NK-92 (cell line): Measurements from ENCODE around the gene ITGA3.

Experiments
- DNase-seq: peaks from one replicate; lab custom pipeline; 2025; ENCODE audit not compliant: unreplicated experiment; lab: John Stamatoyannopoulos, UW

Gene ITGA3

DNA sequence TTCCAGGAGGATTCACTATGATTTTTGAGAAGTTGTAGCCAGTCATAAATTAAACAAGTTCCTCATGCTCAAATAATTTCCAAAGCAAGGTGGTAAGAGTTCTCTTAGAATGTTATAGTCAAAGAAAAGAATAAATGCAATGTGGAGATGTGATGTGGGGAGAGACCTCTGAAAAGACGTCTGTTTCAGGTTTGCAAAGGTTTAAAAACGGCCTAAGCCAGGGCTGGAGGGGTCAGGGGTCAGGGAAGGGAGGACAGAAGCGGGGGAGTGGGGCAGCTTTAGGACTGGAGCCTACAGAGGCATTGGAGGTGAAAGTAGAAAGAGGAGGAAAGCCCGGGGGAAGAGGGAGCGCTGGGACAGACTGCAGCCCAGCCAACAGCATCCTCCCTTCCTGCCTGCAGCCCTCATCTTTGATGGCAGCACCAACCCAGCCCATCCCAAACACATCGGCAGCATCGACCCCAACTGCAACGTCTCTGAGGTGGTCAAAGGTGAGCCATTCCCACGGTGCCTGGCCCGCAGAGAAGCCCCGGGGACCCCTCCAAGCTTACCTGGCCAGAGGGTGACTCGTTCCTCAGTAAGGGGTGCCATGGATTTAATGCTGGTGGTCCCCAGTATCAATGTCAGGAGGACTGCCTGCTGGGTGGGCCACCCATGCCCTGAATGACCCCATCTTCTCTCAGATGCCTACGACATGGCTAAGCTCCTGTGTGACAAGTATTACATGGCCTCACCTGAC is 50.7 kb downstream of the ITGA3 start:
- no peak for DNase-seq

DNA sequence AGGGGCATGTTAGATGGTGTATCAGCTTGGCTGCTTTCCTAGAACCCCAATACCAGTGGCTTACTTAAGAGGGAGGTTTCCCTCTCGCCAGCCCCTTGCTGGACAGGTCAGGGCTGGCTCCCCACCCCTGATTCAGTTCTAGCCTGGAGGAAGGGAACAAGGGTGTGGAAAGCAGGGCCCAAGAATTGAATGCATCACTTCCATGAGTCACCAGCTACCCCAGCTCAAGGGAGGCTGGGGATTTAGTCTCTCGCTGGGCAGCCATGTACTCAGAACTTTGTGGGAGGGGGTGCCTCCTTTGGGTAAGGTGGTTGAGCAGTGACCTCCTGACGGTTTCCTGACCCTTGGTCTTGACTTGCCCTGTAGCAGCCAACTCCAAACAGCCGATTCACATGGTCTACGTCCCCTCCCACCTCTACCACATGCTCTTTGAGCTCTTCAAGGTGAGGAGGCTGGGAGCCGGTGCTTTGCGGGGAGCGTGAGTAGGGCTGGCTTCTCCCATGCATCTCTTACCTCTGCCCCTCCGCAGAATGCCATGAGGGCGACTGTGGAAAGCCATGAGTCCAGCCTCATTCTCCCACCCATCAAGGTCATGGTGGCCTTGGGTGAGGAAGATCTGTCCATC is 52.0 kb downstream of the ITGA3 start:
- DNase-seq, result no peak

DNA sequence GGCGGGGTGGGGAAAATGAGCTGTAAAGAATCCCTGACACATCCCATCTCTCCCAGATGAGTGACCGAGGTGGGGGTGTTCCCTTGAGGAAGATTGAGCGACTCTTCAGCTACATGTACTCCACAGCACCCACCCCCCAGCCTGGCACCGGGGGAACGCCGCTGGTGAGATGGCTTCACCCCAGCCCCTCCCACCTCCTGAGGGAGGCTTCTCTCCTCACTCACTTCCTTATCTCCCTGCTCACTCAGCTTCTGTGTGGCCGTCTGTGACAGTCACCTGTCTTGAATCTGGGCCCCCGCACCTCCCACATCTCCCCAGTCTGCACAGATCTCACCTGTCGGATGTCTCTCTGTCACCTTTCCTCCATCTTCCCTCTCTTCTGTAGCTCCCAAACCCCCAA is 52.6 kb downstream of the ITGA3 start:
- DNase-seq, result no peak

DNA sequence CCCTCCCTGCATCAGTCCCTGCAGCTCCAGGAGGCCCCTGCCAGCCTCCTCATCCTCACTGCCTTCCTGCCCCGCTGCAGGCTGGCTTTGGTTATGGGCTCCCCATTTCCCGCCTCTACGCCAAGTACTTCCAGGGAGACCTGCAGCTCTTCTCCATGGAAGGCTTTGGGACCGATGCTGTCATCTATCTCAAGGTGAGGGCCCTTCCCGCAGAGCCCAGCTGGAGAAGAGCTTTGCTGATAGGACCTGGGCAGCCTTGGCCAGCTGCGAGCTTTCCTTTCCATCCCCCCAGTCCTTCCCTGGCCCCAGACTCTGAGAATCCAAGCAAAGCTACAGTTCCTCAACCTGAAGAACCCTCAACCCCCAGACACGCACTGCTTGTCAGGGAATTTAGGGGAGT is 53.3 kb downstream of the ITGA3 start:
- no peak for DNase-seq

DNA sequence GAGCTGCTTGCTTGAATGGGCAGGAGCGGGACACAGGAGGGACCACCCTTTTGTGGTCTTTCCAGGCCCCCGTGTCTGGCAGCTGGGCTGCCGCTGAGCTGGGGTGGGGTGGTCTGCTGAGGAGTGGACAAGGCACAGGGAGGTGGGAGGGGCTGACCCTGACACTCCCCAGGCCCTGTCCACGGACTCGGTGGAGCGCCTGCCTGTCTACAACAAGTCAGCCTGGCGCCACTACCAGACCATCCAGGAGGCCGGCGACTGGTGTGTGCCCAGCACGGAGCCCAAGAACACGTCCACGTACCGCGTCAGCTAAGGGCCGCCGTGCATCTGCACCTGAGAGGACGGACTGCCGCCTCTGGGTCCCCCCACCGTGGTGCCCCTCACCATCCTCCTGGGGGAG is 53.9 kb downstream of the ITGA3 start:
- no peak for DNase-seq

DNA sequence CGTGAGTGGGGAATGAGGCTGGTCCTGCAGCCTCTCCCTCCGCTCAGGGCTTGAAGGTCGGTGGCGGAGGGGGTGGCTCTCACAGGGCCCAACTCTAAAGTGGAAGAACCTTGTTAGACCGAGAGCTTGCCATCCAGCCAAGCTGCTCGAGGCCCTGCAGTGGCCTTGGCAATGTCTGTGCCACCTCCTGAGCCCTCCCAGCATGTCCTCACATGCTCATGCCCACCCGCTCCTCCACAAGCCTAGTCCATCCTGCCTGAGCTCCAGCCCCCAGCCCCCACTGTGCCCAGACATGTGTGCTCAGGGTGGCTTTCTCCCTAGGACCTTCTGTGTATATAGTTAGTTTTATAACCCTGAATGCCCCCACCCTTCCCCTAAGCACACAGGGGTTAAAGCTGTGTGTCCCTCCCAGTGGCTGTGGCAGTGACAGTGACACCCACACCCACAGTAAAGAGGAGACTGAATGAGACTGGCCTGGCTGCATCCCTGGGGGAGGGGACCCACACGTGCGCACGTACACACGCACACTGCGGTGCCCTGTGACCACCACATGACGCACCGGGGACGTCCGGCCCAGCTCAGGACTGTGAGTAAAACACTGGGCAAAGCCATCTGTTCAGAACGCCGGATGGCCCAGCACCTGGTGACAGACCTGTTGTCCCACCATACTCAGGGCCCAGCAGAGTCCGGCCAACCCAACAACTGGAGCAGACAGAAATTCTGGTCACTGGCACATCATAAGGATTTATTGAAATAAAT is 54.9 kb downstream of the ITGA3 start:
- no peak for DNase-seq

DNA sequence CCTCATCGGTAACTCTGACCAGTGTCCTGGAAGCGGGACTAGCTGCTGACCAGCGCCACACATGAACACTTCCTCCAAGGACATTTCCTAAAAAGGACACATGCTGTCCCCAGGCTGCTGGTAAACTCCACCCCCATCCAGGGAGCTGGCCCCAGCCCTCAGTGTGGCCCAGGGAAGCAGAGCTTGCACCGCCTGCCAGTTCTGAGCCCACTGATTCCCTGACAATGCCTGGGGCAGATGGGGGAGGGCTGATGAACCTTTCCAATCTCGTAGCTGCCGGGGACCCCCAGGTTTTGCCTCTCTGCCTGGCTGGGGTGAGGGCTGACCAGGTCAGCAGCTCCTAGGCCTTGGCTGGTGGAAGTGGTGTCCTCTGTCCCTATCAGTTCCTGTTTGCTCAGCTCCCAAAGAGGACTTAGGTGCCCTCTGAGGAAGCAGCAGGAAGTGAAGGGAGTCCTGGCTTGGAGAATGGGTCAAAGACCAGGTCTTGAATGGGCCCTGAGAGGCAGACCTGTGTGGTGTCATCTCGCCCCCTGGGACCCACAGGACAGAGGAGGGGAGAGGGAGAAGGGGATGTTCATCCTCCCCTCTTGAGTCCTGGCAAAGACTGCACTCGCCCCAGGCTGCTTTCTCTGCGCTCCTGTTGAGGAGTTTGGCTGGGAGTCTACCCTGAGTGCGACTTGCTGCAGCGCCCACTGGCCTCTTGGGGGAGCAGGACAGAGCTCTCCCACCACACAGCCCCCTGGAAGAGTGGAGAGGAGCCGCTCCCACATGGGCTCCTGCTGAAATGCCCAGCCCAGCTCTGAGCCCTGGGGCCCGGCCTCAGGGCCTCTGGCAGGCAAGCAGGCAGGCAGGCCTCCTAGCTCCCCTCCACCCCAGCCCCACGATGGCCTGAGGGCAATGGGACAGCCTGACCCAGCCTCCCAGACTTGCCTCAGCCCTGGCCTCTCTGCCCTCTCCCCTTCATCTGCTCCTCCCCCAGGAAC is 56.1 kb downstream of the ITGA3 start:
- no peak for DNase-seq

DNA sequence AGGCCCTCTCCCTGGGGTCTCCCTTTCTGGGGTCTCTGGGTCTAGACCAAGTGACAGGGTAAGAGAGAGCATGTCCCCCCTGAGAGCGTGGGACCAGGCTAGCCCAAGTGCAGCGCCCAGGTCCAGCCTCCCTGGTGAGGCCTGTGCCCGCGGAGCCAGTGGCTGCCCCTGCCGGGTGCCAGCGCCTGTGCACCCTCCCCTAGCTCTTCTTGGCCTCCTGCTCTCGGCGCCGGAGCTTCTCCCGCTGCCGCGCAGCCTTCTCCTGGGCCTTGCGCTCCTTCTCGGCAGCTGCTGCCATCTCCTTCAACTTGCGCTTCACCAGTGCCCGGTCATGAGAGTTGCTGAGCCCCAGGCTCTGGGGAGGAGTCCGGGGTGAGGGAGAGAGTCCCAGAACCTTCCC is 56.8 kb downstream of the ITGA3 start:
- DNase-seq, result no peak

DNA sequence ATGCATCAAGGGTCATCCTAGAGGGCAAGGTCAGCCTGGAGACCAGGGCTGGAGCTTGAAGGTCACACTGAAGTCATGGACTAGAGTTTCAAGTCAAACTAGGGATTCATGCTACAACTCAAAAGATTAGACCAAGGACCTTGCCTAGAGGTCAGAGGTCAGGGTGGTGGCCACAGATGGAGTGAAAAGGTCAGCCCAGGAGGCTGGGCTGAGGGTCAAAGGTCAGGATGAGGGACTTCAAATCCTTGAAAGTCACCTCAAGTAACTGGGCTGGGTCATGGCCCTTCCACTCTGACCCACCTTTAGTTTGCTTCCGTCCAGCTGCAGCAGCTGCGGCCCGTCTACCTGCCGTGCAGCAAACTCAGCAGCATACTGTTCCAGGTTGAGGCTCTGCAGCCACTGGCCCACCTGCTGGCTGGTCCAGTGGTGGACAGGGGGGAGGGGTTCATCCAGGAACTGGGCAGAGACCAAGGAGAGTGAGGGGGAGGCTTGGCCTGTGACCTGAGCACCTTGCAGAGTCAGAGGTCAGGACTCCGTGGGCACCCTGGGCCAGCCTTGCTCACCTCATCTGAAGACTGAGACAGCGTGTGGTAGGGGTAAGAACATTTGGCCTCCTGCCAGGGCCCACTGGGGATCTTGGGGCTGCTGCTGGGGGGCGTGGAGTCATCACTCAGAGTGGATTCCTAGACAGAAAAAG is 57.9 kb downstream of the ITGA3 start:
- no peak for DNase-seq

DNA sequence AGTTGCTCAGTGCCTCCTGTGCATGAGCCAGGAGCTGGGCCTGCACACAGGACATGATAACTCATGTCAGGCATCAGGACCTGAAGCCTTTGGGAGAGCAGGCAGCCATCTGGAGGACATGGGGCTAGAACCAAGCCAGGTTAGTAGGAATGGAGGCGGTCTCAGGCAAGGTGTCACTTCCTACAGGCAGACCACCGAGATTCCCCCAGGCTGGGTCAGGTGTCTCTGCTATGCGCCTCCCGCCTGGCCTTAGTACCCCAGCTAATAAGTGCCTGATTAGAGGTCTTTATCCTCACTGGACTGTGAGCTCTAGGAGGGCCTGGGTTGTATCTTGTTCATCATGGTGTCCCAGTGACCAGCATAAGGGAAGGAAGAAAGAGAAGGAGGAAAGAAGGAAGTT is 58.5 kb downstream of the ITGA3 start:
- DNase-seq, result no peak

DNA sequence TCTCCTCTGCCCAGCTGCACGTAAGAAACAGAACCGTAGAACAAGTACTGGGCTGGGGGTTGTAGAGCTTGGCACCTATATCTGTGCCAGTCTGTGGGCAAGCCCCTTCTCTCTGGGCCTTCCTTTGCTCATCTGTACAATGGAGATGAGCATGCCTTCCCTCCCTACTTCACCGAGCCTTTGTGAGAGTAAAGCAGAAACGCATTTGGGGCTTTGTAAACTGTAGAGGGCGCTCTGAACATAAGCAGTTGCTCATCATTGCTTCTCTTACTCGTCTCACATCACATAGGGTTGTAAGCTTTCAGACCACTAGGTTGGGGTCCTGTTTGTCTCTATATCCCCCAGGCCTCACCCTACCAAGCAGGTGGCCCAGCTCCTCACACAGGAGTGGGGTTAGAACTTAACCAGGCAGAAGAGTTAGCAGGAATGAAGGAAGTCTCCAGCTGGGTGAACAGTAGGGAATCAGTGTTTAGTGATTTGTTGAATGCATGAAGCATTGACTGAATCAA is 59.0 kb downstream of the ITGA3 start:
- no peak for DNase-seq

DNA sequence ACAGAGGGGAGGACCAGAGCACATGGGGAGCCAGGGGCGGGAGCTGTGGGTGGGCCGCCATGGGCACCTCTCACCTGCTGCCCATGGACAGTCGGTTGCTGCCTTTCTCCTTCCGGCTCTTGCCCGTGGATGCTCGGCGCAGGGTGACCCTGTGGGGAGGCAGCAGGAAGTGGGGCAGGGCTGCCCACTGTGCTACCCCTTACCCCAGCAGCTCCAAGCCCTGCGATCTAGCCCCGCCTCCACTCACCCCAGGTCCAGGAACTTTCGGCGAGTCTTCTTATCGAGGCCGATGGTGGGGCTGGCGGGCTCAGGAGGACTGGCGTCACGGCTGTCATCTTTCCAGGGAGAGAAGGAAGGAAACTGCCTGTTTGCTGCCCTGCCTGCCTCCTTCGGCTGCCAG is 59.8 kb downstream of the ITGA3 start:
- DNase-seq, result no peak

DNA sequence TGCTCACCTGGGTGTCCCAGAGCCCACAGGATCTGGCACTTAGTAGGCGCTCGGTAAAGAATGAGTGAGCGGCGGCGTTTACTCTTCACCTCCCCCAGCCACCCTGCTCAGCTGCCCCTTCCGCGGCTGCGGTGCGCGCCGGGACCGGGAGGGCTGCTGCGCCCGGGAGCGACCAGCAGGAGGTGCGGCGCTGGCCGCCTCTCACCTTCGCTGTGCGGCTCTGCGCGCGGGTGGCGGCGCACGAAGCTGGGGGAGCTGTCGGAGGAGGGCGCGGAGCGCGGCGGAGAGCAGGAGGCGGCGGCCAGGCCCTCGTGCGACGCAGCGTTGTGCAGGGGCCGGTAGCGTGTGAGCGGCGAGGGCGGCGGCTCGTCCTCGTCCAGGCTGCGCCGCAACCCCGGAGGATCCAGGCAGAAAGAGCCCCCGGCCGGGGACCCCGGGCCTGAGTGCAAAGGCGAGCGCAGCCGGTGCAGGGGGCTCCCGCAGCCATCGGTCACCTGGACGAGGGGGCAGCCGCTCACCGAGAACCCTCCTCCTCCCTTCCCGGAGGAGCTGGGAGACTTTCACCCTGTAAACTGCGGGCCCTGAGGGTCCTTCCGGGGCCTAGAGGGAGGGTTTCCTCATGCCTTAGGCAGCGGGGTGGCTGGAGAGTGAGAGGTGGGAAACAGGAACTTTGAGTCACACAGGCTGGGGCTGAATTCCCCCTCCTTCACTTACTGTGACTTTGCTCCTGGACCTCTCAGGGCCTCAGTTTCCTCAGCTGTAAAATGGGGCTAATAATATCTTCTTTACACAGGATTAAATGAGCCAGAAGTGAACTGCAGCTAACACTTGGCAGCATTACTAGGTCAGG is 61.5 kb downstream of the ITGA3 start:
- no peak for DNase-seq

DNA sequence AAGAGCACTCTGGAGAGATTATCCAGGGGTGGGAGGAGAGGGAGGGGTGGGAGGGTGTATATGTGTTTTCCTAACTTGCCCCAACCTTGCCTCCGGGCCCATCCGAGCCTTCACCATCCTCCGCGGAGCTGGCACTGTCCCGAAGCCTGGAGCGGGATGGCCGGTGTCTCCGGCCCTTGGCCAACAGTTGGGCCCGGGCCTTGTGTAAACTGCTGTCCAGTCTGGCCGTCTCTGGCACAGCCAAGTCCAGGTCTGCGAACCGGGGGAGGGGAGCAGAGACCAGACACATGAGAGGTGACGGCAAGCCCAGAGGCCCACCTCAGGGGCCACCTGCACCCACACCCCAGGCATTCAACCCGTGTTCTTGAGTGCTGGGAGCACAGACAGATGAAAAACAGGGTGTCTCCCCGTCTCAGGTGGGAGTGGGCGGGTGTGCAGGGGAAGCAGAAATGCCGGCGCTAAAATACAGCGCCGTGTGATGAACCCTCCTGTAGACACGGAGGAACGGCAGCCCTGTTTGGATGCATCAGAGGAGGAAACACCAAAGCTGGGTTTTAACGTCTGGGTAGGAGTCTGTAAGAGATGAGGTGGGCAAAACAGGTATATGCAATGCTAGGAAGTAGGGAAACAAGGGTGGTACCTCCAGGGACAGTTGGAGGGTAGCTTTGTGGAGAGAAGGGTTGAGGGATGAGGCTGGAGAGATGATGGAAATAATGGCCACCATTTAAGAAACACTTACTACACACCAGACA is 62.3 kb downstream of the ITGA3 start:
- DNase-seq, result no peak

DNA sequence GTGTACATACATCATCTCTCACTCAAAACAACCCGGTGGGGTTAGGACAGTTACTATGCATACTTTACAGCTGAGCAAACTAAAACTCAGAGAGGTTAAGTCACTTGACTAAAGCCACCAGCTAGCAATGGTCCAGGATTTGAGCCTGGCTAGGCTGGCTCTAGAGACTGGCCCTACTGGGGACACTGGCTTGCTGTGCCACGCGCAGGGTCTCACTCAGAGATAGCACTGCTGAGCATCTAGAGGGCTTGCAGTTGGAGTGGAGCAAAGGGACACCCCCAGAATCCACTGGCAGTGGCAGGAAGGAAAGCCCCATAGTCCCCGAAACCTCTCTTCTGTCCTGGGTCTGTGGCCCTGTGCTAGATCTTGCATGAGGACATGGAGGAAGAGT is 62.9 kb downstream of the ITGA3 start:
- no peak for DNase-seq

DNA sequence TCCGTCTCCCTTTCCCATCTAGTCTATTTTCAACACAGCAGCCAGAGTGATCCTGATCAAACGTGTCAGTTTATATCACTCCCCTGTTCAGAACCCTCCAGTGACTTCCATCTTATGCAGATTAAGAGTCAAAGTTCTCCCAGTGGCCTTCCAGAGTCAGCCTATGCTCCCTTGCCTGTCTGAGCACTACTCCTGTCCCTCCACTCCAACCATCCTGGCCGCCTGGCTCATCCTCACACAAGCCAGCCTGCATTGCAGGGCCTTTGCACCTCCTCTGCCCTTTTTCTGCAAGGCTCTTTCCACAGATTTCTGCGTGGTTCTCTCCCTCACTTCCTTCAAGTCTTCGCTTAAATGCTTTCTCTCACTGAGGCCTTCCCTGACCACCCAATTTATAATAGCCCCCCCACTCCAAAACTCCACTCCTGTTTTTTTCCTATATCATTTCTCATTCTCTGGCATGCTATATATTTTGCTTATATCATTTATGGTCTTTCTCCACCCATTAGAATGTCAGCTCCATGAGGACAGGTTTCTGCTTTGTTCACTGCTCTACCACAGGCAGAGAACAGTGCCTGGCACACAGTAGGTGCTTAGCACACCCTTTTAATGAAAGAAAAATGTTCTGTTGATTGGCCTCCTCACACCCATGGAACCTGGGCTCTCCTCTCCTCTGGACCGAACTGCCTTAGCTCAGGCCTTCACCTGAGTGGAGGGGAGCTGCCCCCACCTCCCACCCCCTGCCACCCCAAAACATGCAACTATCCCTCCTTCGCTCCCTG is 64.8 kb downstream of the ITGA3 start:
- DNase-seq, result no peak

DNA sequence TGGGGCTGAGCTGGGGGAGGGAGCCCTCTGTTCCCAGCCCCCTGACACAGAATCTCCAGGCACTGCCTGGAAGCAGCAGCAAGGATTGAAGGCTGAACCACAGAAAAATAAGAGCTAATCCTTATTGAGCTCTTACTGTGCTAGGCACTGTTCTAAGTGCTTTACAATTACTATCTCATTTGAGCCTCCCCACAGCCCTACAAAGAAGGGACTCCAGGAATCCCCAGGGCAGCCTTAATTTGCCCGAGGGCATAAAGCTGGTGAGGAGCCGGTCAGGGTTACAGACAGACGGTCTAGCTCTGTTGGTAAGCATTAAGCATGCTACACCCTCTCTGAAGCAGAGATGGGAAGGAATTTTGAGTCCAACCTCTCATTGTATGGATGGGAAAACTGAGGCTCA is 67.0 kb downstream of the ITGA3 start:
- no peak for DNase-seq
